Activated CD8-positive, alpha-beta memory T cell treated with anti-CD3 and anti-CD28 coated beads for 36 hours (primary cell): ENCODE data around the gene RBMS3. TPM values are rescaled to one million over a fixed set of nuclear protein-coding genes. Genes with fewer than 3 reads are reported as not detected.
"Not testable (repeated sequence)": the region's sequence is repeated elsewhere in the genome, so short reads cannot be mapped to it uniquely, and the experiment has no call there.

Source experiments
- CTCF ChIA-PET: fragments of 350-600 bp; sonication (Branson Sonifier 250); formaldehyde crosslinking; loops from one replicate; lab custom pipeline; 2021; ENCODE audit warnings: antibody characterized with exemption; lab: Charles Lee
- POLR2A ChIA-PET: fragments of 350-600 bp; sonication (Branson Sonifier 250); formaldehyde crosslinking; loops from one replicate; lab custom pipeline; 2021; ENCODE audit warnings: antibody characterized with exemption; lab: Charles Lee
- total RNA-seq, 2 experiments: library from RNA; stranded (reverse); gene quantifications; one replicate each; pipeline ENCODE4 v1.2.3, GENCODE V29; 2021

RBMS3 gene
- total RNA-seq, 2 experiments from 2014 or later, result 0.48 to 0.86 TPM

DNA sequence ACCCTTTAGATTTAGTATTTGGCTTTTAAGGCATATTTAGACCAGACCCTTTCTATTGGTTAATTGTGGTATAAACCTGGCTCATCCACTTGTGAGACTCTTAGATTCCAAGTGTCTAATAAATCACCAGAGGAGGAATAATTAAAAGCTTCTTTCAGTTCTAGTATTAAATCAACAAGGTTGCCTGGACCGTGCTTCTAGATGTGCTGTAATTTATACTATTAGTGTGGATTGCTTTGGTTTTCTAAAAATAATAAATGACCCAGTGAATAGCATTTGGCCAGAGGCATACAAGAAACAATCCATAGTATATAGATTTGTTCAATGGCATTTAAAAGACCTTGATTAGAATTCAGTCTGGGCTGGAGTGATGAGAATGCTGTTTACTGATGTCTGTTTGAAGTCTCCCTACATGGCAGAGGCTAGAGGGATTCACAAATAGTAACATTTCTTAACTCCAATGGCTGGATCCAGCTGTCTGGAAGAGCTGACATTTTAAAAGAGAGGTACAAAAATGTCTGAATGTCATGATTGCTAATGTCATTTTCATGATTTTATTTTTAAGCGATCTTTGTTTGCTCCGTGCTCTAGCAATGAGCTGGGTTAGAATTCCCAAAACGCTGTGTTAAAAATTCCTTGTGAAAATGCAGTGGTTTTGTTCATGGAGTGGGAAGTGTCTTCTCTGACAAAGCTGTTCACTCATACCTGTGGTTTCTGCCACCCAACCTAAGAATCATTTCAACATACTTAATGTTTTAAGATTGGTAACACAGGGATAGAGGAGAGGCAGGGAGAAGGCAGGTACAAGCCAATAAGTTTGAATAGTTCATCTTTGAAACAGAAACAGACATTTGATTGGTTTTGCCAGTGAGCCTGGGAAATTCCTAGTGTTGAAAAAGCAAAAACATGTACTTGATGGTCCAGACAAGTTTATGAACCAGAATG, 89.9 kb downstream of the RBMS3 start:
- POLR2A ChIA-PET, result no interaction called here
- CTCF ChIA-PET, result no interaction called here

DNA sequence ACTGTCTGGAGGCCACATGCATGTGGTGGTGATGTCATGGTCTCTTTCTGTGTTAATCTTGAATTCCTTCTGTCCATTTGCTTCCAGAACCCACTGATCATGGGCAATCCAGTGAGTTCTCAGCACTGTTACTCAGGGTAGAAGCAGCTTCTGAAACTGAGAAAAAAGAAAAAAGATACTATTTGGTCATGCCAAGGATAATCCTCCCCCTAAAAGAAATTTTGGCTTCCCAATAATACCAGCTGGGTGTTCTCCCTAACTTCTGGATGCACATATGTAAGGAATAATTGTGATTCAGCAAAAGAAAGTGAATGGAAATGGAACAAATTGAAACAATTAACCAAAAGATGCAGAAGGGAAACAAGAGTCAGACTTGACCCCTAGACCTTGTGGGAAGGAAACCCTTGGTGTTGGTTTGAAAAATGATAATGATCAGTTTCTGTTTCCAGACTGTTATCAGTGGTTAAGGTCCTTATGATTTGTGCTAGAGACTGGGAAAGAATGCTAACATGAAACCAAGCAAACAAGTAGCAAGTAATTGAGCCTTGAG, 92.3 kb downstream of the RBMS3 start:
- ChIA-PET CTCF (no interaction called here), POLR2A (no interaction called here)

DNA sequence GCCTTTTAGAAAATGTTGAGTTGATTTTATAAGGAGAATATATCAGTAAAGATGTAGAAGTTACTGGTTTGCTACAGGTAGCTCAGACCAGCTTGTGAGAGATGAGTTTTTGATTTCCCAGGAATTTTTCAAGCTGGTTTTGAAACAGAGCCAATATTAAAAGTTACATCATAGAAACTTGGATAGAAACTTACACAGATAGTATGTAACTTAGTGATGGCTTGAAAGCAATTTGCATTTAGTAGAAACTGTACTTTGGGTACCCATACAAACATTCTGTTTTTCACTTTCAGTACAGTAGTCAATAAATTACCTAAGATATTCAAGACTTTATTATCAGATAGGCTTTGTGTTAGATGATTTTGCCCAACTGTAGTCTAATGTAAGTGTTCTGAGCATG, 93.4 kb downstream of the RBMS3 start:
- POLR2A ChIA-PET, result no interaction called here
- CTCF ChIA-PET, result no interaction called here

DNA sequence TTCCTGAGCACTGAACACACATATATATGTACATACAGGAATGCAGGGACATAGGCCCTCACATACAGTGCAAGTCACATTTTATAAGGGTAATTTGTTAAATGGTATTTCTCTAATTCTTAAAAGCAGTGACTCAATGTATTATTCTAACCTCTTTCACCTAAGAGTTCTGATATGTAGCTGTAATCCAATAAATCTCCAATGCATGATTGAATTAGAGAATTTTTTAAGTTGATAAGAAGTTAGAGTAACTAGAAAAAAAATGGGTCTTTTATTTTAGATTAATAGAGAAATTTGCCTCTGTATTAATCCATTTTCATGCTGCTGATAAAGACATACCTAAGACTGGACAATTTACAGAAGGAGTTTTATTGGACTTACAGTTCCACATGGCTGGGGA, 98.2 kb downstream of the RBMS3 start:
- CTCF ChIA-PET, result no interaction called here
- POLR2A ChIA-PET, result no interaction called here

DNA sequence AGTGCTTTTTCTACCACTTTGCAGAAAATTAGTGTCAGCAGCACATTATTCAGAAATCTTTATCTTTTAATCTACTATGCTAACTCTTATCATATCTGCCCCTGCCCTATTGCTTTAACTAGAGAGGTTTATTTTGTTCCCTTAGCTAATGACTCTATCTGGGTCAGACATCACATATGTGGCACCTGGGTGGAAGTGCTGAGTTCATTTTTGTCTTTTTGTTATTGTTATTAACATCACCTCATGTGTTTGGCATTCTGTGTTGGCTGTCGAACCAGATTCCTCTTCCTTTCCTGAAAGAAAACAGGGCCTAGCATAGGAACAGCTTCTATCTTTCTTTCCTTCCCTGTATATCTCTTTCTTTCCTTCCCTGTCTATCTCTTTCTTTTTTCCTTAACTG, 100.7 kb downstream of the RBMS3 start:
- POLR2A ChIA-PET, result no interaction called here
- CTCF ChIA-PET, result no interaction called here

DNA sequence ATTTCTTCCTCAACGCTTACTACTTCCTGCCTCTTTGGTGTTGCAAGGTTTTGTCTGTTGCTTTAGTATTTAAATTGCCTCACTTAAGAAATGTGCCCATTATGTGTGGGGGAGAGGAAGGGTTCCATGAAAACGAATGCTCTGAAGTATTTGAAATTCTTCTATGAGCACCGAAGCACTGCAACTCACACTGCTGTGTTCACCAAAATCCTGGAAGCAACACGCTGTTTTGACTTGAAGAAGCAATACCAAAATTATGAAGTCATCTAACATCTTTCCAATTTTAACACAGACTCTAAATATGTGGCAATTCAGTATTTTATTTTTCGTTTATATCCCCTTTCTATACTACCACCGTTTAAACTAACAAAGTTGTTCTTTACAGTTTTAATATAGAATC, 101.5 kb downstream of the RBMS3 start:
- CTCF ChIA-PET, result no interaction called here
- POLR2A ChIA-PET, result no interaction called here

DNA sequence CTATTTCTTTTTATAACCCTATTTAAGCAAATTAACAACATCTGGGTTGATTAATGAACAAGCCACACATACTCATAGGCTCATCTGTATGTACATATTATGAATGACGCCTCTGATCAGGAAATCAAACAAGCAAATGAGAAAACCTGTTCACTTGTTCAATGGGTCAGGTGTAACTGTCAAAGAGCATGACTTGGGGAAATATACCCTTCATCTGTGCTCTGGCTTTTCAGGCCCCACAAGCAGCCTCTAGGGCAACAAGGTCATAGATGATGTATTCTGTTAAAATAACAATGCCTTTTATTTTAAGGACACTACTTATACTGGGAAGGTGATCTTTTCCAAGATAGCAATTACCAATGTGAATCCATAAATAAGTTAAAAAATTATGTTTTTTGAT, 102.0 kb downstream of the RBMS3 start:
- ChIA-PET CTCF (no interaction called here), POLR2A (no interaction called here)

DNA sequence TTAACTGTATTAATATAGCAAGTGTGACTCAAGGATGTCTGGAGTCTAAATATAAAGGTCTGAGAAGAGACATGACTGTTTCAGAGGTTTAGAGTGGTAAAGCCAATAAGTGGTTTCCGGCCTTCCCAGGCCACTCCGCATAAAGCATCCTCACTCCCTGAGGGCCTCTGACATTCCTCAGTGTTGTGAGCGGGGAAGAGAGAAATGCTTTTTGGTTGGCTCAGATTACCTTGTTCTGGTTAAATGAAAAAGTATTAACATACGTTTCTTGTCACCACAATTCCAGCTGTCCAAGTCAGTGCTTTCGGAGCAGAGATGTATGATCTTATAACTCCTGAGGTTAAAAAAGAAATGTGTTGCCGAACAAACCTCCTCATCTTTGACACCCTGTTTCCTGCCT, 103.8 kb downstream of the RBMS3 start:
- ChIA-PET CTCF (no interaction called here), POLR2A (no interaction called here)

DNA sequence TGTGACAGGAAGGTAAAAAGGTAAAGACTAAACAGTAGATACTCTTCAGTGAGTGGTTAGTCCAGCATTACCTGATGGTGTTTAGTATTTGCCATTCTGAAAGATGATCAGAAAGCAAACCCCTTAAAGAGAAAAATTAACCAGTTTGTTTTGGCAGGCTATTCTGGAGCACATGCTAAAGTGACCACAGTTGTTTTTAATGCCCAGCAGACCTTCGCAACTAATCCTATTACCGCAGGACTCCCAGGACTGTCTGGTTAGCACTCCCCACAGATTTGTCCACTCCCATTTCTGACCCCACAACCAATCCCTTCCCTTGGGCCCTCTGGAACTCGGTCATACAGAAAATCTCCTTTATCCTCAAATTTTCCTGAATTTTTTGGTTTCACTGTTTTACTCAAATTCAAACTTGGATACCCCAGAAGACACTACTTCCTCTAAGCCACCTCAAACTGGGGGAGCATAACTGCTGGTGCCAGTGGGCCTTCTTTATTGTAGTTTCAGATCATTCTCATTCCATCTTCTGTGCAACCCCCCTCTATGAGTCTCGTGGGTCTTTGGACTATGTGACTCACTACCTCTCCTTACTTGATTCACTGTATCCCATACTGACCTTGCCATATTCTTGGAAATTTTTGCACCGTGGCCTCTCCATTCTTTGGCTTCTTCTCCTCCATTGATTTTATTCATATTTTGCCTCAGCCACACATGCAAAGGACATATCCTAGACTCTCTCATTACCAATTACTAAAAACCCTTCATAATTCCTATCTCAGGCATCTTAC, 104.4 kb downstream of the RBMS3 start:
- CTCF ChIA-PET, result interaction anchor here (0.5 kb wide), 1 partner anchor 139 kb away, joined by 4 read pairs; no protein-coding TSS in a partner anchor
- POLR2A ChIA-PET, result no interaction called here

DNA sequence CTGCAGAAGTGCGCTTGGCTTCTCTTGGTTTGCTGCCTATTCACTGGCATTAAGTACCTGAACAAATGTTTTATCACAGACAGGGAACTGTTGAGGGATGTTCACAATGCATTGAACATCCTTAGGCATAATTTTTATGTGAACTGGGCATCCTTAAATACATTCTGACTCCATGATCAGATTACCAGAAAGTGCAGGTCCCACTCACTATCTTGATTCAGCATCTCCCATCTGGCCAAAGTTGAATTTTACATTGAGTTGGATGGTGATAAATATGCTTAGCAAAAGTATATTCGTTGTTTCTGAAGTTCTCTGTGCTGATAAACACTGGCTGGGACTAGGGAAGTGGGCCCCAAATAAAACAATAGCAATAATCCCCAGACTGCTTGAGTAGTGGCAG, 108.5 kb downstream of the RBMS3 start:
- POLR2A ChIA-PET, result no interaction called here

DNA sequence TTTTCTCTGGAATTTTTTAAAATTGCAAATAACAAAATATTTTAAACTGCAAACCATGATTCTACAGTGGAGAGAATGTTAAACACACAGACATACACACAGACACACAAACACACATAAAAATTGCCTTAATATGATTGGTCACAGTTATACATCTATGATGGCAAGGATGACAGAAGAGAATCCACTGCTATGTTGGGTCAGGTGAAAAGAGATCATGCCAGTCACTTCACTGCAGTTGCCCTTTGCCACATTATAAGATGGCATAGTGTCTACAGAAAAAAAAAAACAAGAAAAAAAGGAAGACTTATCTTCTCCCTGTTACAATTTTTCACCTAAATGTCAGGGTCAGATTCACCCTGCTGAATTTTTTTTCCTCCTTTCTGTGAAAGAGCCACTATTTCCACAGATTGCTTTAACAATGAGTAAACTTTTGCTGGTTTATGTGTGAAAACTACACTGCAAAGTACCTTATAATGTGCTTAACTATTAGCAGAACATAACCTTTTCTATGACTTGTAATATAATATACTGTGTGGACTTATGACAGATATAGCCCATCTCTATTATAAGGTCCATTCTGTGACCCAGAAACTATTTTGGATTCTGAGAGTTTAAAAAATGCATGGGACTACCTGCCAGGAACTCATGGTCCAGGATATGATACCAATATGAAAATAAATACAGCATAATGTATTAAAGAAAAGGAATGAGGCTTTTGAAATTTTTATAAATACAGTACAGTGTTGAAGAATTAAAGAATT, 111.9 kb downstream of the RBMS3 start:
- ChIA-PET POLR2A (no interaction called here), CTCF (no interaction called here)

More for the DNA sequence above, 108.5 kb downstream of the RBMS3 start:
- CTCF ChIA-PET, result no interaction called here

DNA sequence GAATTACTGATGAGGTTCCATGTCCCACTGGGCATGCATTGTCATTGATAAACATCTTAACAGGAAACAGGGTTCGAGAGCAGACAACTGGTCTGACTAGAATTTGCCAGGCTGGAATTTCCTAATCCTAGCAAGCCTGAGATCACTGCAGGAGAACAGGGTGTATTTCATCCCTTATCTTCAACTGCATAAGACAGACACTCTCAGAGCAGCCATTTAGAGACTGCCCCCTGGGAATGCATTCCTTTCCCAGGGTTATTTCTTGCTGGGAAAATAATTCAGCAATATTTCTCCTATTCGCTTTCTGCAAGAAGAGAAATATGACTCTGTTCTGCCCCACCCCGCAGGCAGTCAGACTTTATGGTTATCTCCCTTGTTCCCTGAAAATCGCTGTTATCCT, 113.1 kb downstream of the RBMS3 start:
- POLR2A ChIA-PET, CTCF ChIA-PET: not testable (repeated sequence)

DNA sequence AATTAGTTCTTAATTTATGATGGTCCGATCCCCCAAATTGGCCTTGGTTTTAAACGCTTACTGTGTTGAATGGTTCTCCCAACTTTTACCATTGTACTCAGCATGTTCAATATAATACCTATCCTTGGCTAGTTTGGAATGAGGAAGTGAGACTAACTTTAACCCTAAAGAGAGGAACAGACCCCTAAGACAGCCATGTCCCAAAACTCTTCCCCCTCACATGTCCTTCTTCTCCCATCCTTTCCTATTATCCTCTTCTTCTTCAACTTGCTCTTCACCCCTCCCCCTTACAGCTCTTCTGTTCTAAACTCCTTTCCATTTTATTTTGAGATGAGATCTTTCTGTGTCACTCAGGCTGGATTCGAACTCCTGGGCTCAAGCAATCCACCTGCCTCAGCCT, 116.5 kb downstream of the RBMS3 start:
- ChIA-PET POLR2A (no interaction called here), CTCF (no interaction called here)

DNA sequence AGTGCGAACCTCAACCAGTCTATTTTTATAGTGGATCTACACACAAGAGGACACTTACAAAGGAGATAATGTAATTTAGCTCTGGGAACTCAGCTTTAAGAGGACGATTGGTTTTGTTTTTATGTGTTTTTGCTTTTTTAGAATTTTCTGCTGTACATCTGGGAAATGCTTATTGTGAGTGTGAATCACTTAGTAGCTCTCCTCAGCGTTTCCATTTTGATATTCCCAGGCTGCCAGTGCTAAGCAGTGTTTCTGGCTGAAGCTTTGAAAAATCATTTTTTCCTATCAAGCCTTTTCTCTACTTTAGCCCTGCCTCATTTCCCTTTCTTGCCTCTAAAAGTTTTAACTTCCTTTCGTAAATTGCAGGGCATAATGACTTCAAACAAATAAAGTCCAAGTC, 117.9 kb downstream of the RBMS3 start:
- ChIA-PET CTCF (no interaction called here), POLR2A (no interaction called here)

DNA sequence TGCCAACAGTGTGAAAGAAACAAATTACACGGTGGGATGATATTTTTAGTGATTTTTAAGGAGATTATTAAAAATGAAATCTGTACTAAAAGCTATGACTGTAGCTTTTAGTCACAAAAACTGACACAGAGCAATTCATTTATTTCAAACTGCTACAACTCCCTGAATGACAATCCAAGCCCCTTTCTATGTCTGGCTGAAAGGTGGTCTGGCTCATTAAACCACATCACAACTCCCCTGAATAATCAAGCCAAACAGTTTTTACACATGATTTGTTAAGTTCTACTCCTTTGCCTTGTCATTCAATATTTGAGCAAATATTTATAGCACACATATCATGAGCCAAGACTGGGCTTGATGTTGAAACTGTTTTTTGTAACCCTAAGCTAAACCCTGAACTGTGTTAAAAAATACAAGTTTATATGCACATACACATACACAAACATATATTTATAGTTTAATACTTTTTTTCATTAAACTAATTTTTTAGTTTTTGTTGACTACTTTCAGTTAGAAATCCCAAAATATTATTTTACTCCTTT, 125.5 kb downstream of the RBMS3 start:
- ChIA-PET CTCF (no interaction called here), POLR2A (no interaction called here)

DNA sequence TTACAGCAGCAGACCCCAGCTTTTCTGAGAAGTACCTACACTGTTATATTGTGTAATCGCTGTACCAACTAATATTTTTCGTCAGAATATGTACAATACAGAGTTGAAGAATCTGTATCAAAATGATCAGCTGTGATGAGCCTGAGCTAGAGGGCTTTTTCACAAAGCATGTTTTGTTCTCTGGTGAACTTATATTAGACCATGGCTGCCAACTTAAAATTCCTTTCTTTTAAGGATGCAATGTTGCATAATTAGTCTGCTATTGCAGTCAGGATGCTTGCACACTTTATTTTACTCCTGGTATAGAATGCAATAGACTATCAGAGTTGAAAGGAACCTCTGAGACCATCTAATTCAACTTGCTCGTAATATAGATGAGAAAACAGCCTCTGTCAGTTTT, 127.8 kb downstream of the RBMS3 start:
- ChIA-PET CTCF (no interaction called here), POLR2A (no interaction called here)

DNA sequence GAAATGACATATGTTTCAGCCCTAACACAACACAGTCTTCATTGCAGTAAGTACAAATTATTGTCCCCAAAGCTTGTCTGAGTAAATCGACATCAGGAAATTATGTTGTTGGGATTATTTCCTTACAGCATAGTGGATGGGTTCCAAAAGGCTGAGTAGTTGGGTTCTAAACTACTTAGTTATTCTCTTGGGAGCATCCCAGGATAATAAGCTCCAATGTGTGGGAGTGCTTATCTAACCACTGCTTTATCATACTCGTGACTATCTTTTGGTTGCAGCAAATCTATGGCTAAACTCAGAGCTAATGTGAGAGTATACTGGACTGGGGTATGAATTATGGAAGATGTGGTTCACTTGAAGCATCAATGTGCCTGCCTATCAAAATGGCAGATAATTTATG, 128.5 kb downstream of the RBMS3 start:
- ChIA-PET CTCF (no interaction called here), POLR2A (no interaction called here)

DNA sequence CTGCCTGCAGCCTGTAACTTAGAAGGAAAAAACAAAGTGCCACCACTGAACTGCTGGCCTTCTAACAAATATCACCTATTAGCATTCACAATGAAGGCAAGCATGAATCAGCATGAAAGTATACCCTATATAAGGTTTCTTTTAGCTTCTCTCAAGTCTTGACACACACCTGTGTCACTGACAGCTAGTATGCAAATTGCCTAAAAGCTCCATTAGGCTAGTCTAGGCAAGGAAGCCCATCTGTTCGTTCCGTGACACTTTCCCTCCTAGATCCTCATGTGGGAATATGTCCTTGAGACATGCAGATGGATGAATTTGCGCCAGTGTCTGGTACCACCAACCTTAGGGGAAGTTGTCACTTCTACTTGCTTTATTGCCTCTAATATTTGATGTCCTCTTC, 129.3 kb downstream of the RBMS3 start:
- ChIA-PET POLR2A (no interaction called here), CTCF (no interaction called here)

DNA sequence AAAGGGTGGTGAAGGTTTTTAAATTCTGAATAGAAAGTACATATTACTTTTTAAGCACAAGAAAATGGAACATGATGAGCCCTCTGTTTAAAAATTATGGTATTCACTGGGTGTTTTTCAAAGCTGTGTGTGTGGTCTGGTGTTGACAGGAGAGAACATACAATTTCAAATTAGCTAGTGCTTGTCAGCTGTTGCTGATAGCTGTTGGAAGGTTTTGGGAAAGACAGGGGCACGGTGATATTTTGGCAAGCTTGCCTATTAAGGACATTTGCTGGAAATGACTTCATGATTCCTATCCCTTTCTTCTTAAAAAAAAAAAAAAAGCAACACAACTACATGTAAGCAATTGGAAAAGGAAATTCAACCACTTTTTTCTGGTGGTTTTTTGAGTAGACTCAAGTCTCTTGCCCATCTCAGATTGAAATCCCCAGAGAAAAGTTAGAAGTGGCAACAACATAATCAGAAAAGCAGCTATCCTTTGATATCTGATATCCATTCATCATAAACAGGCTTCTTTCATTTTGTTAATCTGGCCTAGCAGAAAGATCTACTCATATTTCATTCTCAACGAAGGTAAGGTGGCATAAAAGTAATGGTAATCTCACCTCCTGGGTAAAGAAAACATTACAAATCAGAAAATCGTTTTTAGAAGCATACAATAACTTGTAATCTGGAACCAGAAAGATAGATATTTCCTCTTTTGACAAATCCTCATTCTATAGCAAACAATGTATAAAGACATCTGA, 130.0 kb downstream of the RBMS3 start:
- ChIA-PET POLR2A (no interaction called here), CTCF (no interaction called here)
